Measurements from ENCODE around the gene DLGAP1. TPM values are rescaled to one million over a fixed set of nuclear protein-coding genes. Genes with fewer than 3 reads are reported as not detected.

The DLGAP1 gene
- total and polyA plus RNA-seq, 2 of the 4 experiments (the other 2 are of a cell fraction), result under 0.01 to 0.09 TPM

DNA sequence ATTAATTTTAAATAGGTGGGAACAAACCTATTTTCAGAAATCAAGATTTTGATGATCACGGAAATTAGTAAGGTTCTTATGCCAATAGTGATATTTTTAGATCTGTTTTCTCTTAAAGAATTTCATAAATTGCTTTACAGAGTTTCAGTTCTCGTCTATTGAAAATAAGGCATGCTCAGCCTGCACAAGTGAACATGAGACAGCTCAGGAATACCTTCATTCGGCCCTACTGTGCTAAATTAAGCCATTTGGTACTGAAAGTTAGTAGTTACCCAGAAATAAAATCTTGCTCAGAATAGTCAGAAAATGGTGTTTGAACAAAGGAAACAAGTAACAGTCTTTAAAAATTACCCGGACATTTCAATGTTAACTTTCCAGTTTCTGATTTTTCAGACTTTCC lies 60.4 kb downstream of the DLGAP1 start:
- Histone ChIP-seq H3K27me3 (ENCODE audit: control insufficient read depth, insufficient read depth, low read length) (no peaks in the 10 kb centered on the region), H2AK5ac (ENCODE audit: low read depth, low read length) (no peak overlapping the region), H3K9me1 (ENCODE audit: insufficient read depth, low read length) (no peaks in the 10 kb centered on the region), H2BK15ac (ENCODE audit: low read depth, low read length) (no peak overlapping the region), H2BK120ac (ENCODE audit: low read depth, low read length) (no peak overlapping the region), H3K4ac (ENCODE audit: low read depth, low read length) (no peak overlapping the region), H3K4me1 (ENCODE audit: control insufficient read depth, insufficient read depth, low read length) (no peaks in the 10 kb centered on the region), H3K4me3 (ENCODE audit: insufficient read depth, low read depth, low read length) (no peak overlapping the region), H3K18ac (ENCODE audit: low read depth, low read length) (no peak overlapping the region), H3K36me3 (ENCODE audit: control insufficient read depth, insufficient read depth, low read length) (no peaks in the 10 kb centered on the region), H2BK20ac (ENCODE audit: low read depth, low read length) (no peak overlapping the region), H4K5ac (ENCODE audit: low read depth, low read length) (no peak overlapping the region), H2AK9ac (replicated peaks; ENCODE audit: low read depth, low read length, poor library complexity) (no peak overlapping the region), H3K4me2 (ENCODE audit: low read depth, low read length) (no peak overlapping the region), H4K91ac (ENCODE audit: insufficient read depth, low read depth, low read length) (no peak overlapping the region), H3K56ac (ENCODE audit: extremely low read depth, insufficient read depth, low read length) (no peak overlapping the region), H2BK5ac (ENCODE audit: low read depth, low read length, poor library complexity, severe bottlenecking) (no peak overlapping the region), H3K27ac (ENCODE audit: insufficient read depth, low read length) (no peak overlapping the region), H3K23ac (ENCODE audit: low read depth, low read length) (no peak overlapping the region), H2AFZ (replicated peaks; ENCODE audit: low read length, poor library complexity) (no peak overlapping the region), H3K9me3 (ENCODE audit: control insufficient read depth, insufficient read depth, low read length) (peaks cover 4% of the 10 kb centered on the region; the same call in 1 of the 2 replicates), H3K9ac (ENCODE audit: low read depth, low read length) (no peak overlapping the region), H4K20me1 (ENCODE audit: insufficient read depth, low read length) (no peaks in the 10 kb centered on the region), H3K79me1 (ENCODE audit: low read depth in 1 of 2, low read length in 2 of 2) (no peaks in the 10 kb centered on the region), H3K14ac (replicated peaks; ENCODE audit: low read depth, low read length) (no peak overlapping the region), H4K8ac (ENCODE audit: low read depth in 2 of 2, low read length in 2 of 2) (no peak overlapping the region)
- BruUV-seq (replicated peaks), result no TSS peak
- in situ Hi-C loops (cut with MboI; ENCODE audit: low sequenced_read_pairs) (no loop called here), dilution Hi-C loops (cut with HindIII; ENCODE audit: low sequenced_read_pairs, unreplicated experiment) (no loop called here), intact Hi-C loops (cut with micrococcal nuclease) (no loop called here)
- ATAC-seq (ENCODE audit: low read depth), result no peak
- TF ChIP-seq MXI1 (IDR thresholded peaks at IDR 0.05; ENCODE audit: borderline replicate concordance, low read depth, low read length) (no peak), RCOR1 (IDR thresholded peaks at IDR 0.05; ENCODE audit: insufficient replicate concordance, low read length) (no peak), RAD21 (IDR thresholded peaks at IDR 0.05; ENCODE audit: low read length) (no peak), USF2 (IDR thresholded peaks at IDR 0.05; ENCODE audit: low read depth, low read length) (no peak), CHD1 (IDR thresholded peaks at IDR 0.05; ENCODE audit: low read depth, low read length) (no peak), NFE2L2 (IDR thresholded peaks at IDR 0.05; ENCODE audit: low read depth, low read length) (no peak), POLR2A (IDR thresholded peaks at IDR 0.05; ENCODE audit: low read depth, low read length) (no peak), SMC3 (IDR thresholded peaks at IDR 0.05; ENCODE audit: low read depth, low read length) (no peak), CEBPB (IDR thresholded peaks at IDR 0.05; ENCODE audit: low read depth, low read length) (no peak)
- TF ChIP-seq, protein P1, sequence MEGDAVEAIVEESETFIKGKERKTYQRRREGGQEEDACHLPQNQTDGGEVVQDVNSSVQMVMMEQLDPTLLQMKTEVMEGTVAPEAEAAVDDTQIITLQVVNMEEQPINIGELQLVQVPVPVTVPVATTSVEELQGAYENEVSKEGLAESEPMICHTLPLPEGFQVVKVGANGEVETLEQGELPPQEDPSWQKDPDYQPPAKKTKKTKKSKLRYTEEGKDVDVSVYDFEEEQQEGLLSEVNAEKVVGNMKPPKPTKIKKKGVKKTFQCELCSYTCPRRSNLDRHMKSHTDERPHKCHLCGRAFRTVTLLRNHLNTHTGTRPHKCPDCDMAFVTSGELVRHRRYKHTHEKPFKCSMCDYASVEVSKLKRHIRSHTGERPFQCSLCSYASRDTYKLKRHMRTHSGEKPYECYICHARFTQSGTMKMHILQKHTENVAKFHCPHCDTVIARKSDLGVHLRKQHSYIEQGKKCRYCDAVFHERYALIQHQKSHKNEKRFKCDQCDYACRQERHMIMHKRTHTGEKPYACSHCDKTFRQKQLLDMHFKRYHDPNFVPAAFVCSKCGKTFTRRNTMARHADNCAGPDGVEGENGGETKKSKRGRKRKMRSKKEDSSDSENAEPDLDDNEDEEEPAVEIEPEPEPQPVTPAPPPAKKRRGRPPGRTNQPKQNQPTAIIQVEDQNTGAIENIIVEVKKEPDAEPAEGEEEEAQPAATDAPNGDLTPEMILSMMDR (conservative IDR thresholded peaks at IDR 0.05; ENCODE audit: low read depth, low read length), result no peak
- 83% methylated on average over 1 of the region's 4 CpGs; no CpG with 5 or more reads in 1 of the 2 experiments for WGBS, 2 experiments (ENCODE audit: extremely low coverage in 2 of 2, insufficient read length in 1 of 2)
- DNase-seq, result no peak
- POLR2A ChIA-PET (ENCODE audit: unreplicated experiment), result no interaction called here
- CTCF ChIA-PET, result no interaction called here
